GM21367 (cell line): Measurements from ENCODE around the gene NTMT1.

Experiments
- ATAC-seq: cut with Tn5 transposase; IDR thresholded peaks from one replicate; pipeline ENCODE4 v1.9.1; 2021; ENCODE audit not compliant: unreplicated experiment

The NTMT1 gene

GRCh38 chr9:129613520-129614175, 12.3 kb upstream of the NTMT1 start:
- no peak for ATAC-seq

GRCh38 chr9:129614932-129615331, 11.0 kb upstream of the NTMT1 start:
- no peak for ATAC-seq

GRCh38 chr9:129615407-129616285, 10.3 kb upstream of the NTMT1 start:
- no peak for ATAC-seq

GRCh38 chr9:129617167-129617566, 8.8 kb upstream of the NTMT1 start:
- no peak for ATAC-seq

- ATAC-seq, result no peak
These were observed 5.9 kb upstream of the NTMT1 start for GRCh38 chr9:129619787-129620668.

GRCh38 chr9:129620669-129621295, 5.2 kb upstream of the NTMT1 start, which contains the start of gene C9orf50:
Gene C9orf50 (minus strand): TSS chr9:129621101. CDS start chr9:129620574, 527 bp downstream.
- ATAC-seq, result no peak

- ATAC-seq, result no peak
These were observed 2.6 kb upstream of the NTMT1 start for GRCh38 chr9:129623331-129623730.

- no peak for ATAC-seq
These were observed 1.7 kb upstream of the NTMT1 start for GRCh38 chr9:129624168-129624759.

- ATAC-seq, result no peak
These were observed 1.0 kb upstream of the NTMT1 start for GRCh38 chr9:129624947-129625346.

GRCh38 chr9:129626625-129627284, 792 bp downstream of the NTMT1 start:
- peak; percentile 18 for ATAC-seq

- no peak for ATAC-seq
These were observed 1.8 kb downstream of the NTMT1 start for GRCh38 chr9:129627556-129628440.

GRCh38 chr9:129628709-129629108, 2.7 kb downstream of the NTMT1 start:
- ATAC-seq, result no peak

GRCh38 chr9:129629251-129629820, 3.4 kb downstream of the NTMT1 start:
- no peak for ATAC-seq

GRCh38 chr9:129630967-129631673, 5.2 kb downstream of the NTMT1 start:
- ATAC-seq, result no peak

- ATAC-seq, result no peak
These were observed 5.7 kb downstream of the NTMT1 start for GRCh38 chr9:129631674-129632129.

- ATAC-seq, result no peak
These were observed 6.5 kb downstream of the NTMT1 start for GRCh38 chr9:129632460-129632859.

GRCh38 chr9:129633207-129633606, 7.2 kb downstream of the NTMT1 start:
- no peak for ATAC-seq

GRCh38 chr9:129633848-129634247, 7.9 kb downstream of the NTMT1 start:
- ATAC-seq, result no peak
